Trophoblast cell (in vitro differentiated cells and primary cell): Measurements from ENCODE around the gene OPCML.

Source experiments
- DNase-seq, 2 donors: peaks; one replicate each; pipeline ENCODE4 v3.0.0-alpha.2; 2016
- H2AFZ ChIP-seq: 2 replicates; pipeline ENCODE4 v1.6.1; 2013; ENCODE audit warnings: low read length, moderate library complexity, mild to moderate bottlenecking; ENCODE audit not compliant: insufficient read depth, poor library complexity
- H2AK5ac ChIP-seq: 2 replicates; pipeline ENCODE4 v1.6.1; 2013; ENCODE audit warnings: mild to moderate bottlenecking, low read length
- H2BK120ac ChIP-seq: 2 replicates; pipeline ENCODE4 v1.6.1; 2013; ENCODE audit warnings: low read length, mild to moderate bottlenecking, moderate library complexity; ENCODE audit not compliant: insufficient read depth, poor library complexity
- H2BK12ac ChIP-seq: 2 replicates; pipeline ENCODE4 v1.6.1; 2013; ENCODE audit warnings: mild to moderate bottlenecking, low read length, moderate library complexity
- H2BK5ac ChIP-seq: 2 replicates; pipeline ENCODE4 v1.6.1; 2013; ENCODE audit warnings: low read length, low read depth, moderate library complexity, mild to moderate bottlenecking; ENCODE audit not compliant: poor library complexity
- H3K14ac ChIP-seq: 2 replicates; pipeline ENCODE4 v1.6.1; 2013; ENCODE audit warnings: mild to moderate bottlenecking, low read length
- H3K18ac ChIP-seq: 2 replicates; pipeline ENCODE4 v1.6.1; 2013; ENCODE audit warnings: mild to moderate bottlenecking, low read length
- H3K23ac ChIP-seq: 2 replicates; pipeline ENCODE4 v1.6.1; 2013; ENCODE audit warnings: low read length
- H3K27ac ChIP-seq: 2 replicates; pipeline ENCODE4 v1.5.1; 2013; ENCODE audit warnings: low read depth, mild to moderate bottlenecking, inconsistent platforms, low read length, moderate library complexity
- H3K27me3 ChIP-seq: 2 replicates; pipeline ENCODE4 v1.6.1; 2013; ENCODE audit warnings: inconsistent platforms, mild to moderate bottlenecking, low read length, moderate library complexity; ENCODE audit not compliant: insufficient read depth
- H3K36me3 ChIP-seq, 2 experiments: 1 replicate in 1 of 2; 2 replicates in 1 of 2; pipeline ENCODE4 v1.6.1; 2013; ENCODE audit warnings: low read length in 2 of 2, mild to moderate bottlenecking in 2 of 2, moderate library complexity in 1 of 2; ENCODE audit not compliant: insufficient read depth in 2 of 2, control insufficient read depth in 1 of 2
- H3K4ac ChIP-seq: 2 replicates; pipeline ENCODE4 v1.6.1; 2013; ENCODE audit warnings: low read depth, mild to moderate bottlenecking, low read length, moderate library complexity
- H3K4me1 ChIP-seq, 2 experiments: 1 replicate in 1 of 2; 2 replicates in 1 of 2; pipeline ENCODE4 v1.6.1; 2013; ENCODE audit warnings: low read length in 2 of 2, mild to moderate bottlenecking in 2 of 2, moderate library complexity in 1 of 2; ENCODE audit not compliant: insufficient read depth in 2 of 2, control insufficient read depth in 1 of 2
- H3K4me2 ChIP-seq: 2 replicates; pipeline ENCODE4 v1.6.1; 2013; ENCODE audit warnings: inconsistent platforms, mild to moderate bottlenecking, low read length, moderate library complexity
- H3K4me3 ChIP-seq: 2 replicates; pipeline ENCODE4 v1.5.1; 2013; ENCODE audit warnings: mild to moderate bottlenecking, low read depth, low read length, inconsistent platforms
- H3K79me1 ChIP-seq: one replicate; pipeline ENCODE4 v1.6.1; 2013; ENCODE audit warnings: low read length
- H3K79me2 ChIP-seq: 2 replicates; pipeline ENCODE4 v1.6.1; 2013; ENCODE audit warnings: low read length, mild to moderate bottlenecking; ENCODE audit not compliant: control insufficient read depth, insufficient read depth, poor library complexity
- H3K9ac ChIP-seq: 2 replicates; pipeline ENCODE4 v1.6.1; 2013; ENCODE audit warnings: mild to moderate bottlenecking, low read length
- H3K9me3 ChIP-seq: 2 replicates; pipeline ENCODE4 v1.6.1; 2013; ENCODE audit warnings: low read depth, mild to moderate bottlenecking, control low read depth, inconsistent platforms, low read length; ENCODE audit not compliant: insufficient read depth
- H4K12ac ChIP-seq: 2 replicates; pipeline ENCODE4 v1.6.1; 2013; ENCODE audit warnings: low read depth, mild to moderate bottlenecking, low read length, moderate library complexity
- H4K8ac ChIP-seq: 2 replicates; pipeline ENCODE4 v1.6.1; 2013; ENCODE audit warnings: low read depth, mild to moderate bottlenecking, low read length, moderate library complexity
- H4K91ac ChIP-seq: one replicate; pipeline ENCODE4 v1.6.1; 2013; ENCODE audit warnings: low read depth, mild to moderate bottlenecking, low read length, moderate library complexity
- WGBS: extraction: QIAGEN DNeasy Blood & Tissue Kit; methylation state at CpG from one replicate; pipeline ENCODE4 v1.1.7; 2013; ENCODE audit warnings: missing lambda C conversion rate; ENCODE audit not compliant: insufficient read length, insufficient coverage; ENCODE audit errors: extremely low coverage; 5-methylcytosine and 5-hydroxymethylcytosine counted together

Gene OPCML

GRCh38 chr11:132886335-132886734, 646.0 kb downstream of the OPCML start:
- no peak overlapping the region for H4K91ac ChIP-seq
- no peak for DNase-seq
- H4K8ac ChIP-seq, result no peak overlapping the region
- no peak overlapping the region for H2AK5ac ChIP-seq
- H3K36me3 ChIP-seq, result no peaks in the 10 kb centered on the region
- H2BK12ac ChIP-seq, result no peak overlapping the region
- H2BK120ac ChIP-seq, result no peak overlapping the region
- no peak overlapping the region for H3K18ac ChIP-seq
- H3K4ac ChIP-seq, result no peak overlapping the region
- no peak overlapping the region for H2BK5ac ChIP-seq
- H3K23ac ChIP-seq, result no peak overlapping the region
- H3K4me2 ChIP-seq, result no peak overlapping the region
- H3K14ac ChIP-seq, result no peak overlapping the region
- H3K79me1 ChIP-seq, result no peaks in the 10 kb centered on the region
- H3K9me3 ChIP-seq, result no peaks in the 10 kb centered on the region
- no peak overlapping the region for H3K4me3 ChIP-seq
- no peak overlapping the region for H2AFZ ChIP-seq
- H3K27ac ChIP-seq, result no peak overlapping the region
- no peaks in the 10 kb centered on the region for H3K79me2 ChIP-seq
- no peaks in the 10 kb centered on the region for H3K27me3 ChIP-seq
- H3K4me1 ChIP-seq, result peaks cover 5 to 8% of the 10 kb centered on the region in 2 experiments
- WGBS, result no CpG with 5 or more reads among the region's 6 CpGs
- H4K12ac ChIP-seq, result no peak overlapping the region
- H3K9ac ChIP-seq, result no peak overlapping the region

- H2BK120ac ChIP-seq, result no peak overlapping the region
- H3K4me2 ChIP-seq, result no peak overlapping the region
- no peaks in the 10 kb centered on the region for H3K36me3 ChIP-seq
- no peaks in the 10 kb centered on the region for H3K79me2 ChIP-seq
- no peak overlapping the region for H3K18ac ChIP-seq
- no peak overlapping the region for H4K12ac ChIP-seq
- no peak overlapping the region for H2BK5ac ChIP-seq
- no peak overlapping the region for H3K4ac ChIP-seq
- no peak overlapping the region for H3K23ac ChIP-seq
- no CpG with 5 or more reads among the region's 3 CpGs for WGBS
- H4K91ac ChIP-seq, result no peak overlapping the region
- peaks cover 5 to 8% of the 10 kb centered on the region in 2 experiments for H3K4me1 ChIP-seq
- no peaks in the 10 kb centered on the region for H3K9me3 ChIP-seq
- no peak overlapping the region for H2AFZ ChIP-seq
- no peak overlapping the region for H3K9ac ChIP-seq
- DNase-seq, result no peak
- no peak overlapping the region for H2AK5ac ChIP-seq
- no peak overlapping the region for H4K8ac ChIP-seq
- H3K27ac ChIP-seq, result no peak overlapping the region
- no peak overlapping the region for H3K4me3 ChIP-seq
- H3K79me1 ChIP-seq, result no peaks in the 10 kb centered on the region
- no peak overlapping the region for H2BK12ac ChIP-seq
- H3K14ac ChIP-seq, result no peak overlapping the region
- no peaks in the 10 kb centered on the region for H3K27me3 ChIP-seq
Observed at GRCh38 chr11:132883241-132883640, 649.1 kb downstream of the OPCML start.

DNA sequence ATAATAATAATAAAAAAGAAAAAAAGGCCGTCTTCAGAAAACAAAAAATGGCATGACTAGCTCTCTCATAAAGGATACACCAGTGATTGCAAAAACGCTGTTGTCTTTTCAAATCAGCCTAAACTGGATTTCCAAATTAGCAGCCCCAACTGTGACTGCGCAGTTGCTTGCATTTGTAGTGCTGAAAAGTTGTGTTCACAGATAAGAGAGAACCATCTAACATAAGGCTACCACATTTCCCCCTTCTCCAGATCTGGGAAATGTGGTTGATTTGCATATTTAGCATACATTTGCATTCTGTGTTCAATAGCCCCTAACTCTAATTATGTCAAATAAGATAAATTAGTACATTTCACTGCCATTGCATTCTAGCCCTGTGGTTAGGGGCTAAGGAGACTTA, 650.7 kb downstream of the OPCML start:
- DNase-seq, result no peak
- Histone ChIP-seq H3K9me3 (no peaks in the 10 kb centered on the region), H3K4me3 (no peak overlapping the region), H3K23ac (no peak overlapping the region), H3K14ac (no peak overlapping the region), H3K79me2 (no peaks in the 10 kb centered on the region), H3K4ac (no peak overlapping the region), H3K27ac (no peak overlapping the region), H2AK5ac (no peak overlapping the region), H3K79me1 (no peaks in the 10 kb centered on the region), H3K9ac (no peak overlapping the region), H3K27me3 (no peaks in the 10 kb centered on the region), H3K4me1 (peaks cover 3 to 4% of the 10 kb centered on the region in 2 experiments), H2BK5ac (no peak overlapping the region), H4K8ac (no peak overlapping the region), H3K18ac (no peak overlapping the region), H2BK12ac (no peak overlapping the region), H3K4me2 (no peak overlapping the region), H4K12ac (no peak overlapping the region), H4K91ac (no peak overlapping the region), H2AFZ (no peak overlapping the region), H2BK120ac (no peak overlapping the region), H3K36me3 (no peaks in the 10 kb centered on the region)
- WGBS, result no CpG with 5 or more reads among the region's 3 CpGs

DNA sequence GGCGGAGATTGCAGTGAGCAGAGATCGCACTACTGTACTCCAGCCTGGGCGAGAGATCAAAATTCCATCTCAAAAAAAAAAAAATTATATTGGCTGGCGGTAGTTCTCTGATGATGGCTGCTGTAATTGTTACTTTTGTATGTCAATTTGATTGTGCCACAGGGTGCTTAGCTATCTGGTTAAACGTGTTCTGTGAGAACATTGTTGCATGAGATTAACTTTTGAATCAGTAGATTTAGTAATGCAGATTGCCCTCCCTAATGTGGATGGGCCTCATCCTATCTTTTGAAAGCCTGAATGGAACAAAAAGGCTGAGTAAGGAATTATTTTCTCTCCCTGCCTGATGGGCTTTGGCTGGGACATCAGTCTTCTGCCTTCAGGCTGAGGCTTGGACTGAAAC, 654.2 kb downstream of the OPCML start:
- H4K8ac ChIP-seq, result no peak overlapping the region
- no peaks in the 10 kb centered on the region for H3K4me1 ChIP-seq
- no peaks in the 10 kb centered on the region for H3K27me3 ChIP-seq
- WGBS, result no CpG with 5 or more reads among the region's 5 CpGs
- H2AFZ ChIP-seq, result no peak overlapping the region
- H3K9me3 ChIP-seq, result no peaks in the 10 kb centered on the region
- H4K12ac ChIP-seq, result no peak overlapping the region
- no peak overlapping the region for H2BK120ac ChIP-seq
- H3K9ac ChIP-seq, result no peak overlapping the region
- H2BK5ac ChIP-seq, result no peak overlapping the region
- H3K4me2 ChIP-seq, result no peak overlapping the region
- no peak overlapping the region for H4K91ac ChIP-seq
- no peaks in the 10 kb centered on the region for H3K36me3 ChIP-seq
- H3K23ac ChIP-seq, result no peak overlapping the region
- no peak overlapping the region for H3K4ac ChIP-seq
- H3K79me2 ChIP-seq, result no peaks in the 10 kb centered on the region
- no peak overlapping the region for H3K18ac ChIP-seq
- H3K4me3 ChIP-seq, result no peak overlapping the region
- H2AK5ac ChIP-seq, result no peak overlapping the region
- H2BK12ac ChIP-seq, result no peak overlapping the region
- H3K14ac ChIP-seq, result no peak overlapping the region
- no peaks in the 10 kb centered on the region for H3K79me1 ChIP-seq
- H3K27ac ChIP-seq, result no peak overlapping the region
- no peak for DNase-seq
